HCT116 (cell line): Measurements from ENCODE around the gene METTL26.

Experiments
- CEBPB ChIP-seq: IDR thresholded peaks from 2 replicates; pipeline ENCODE4 v1.6.1; 2012; ENCODE audit warnings: low read depth
- EZH2 ChIP-seq: fragments of 200-600 bp; sonication (generic); IDR thresholded peaks from 2 replicates; pipeline ENCODE4 v1.6.1; 2017; ENCODE audit warnings: antibody characterized with exemption, mixed run types
- JUND ChIP-seq: IDR thresholded peaks from 2 replicates; pipeline ENCODE4 v1.6.1; 2012
- POLR2A ChIP-seq: IDR thresholded peaks from 2 replicates; pipeline ENCODE4 v1.7.0; 2011; ENCODE audit warnings: borderline replicate concordance; ENCODE audit not compliant: insufficient read depth, insufficient read length; ENCODE audit errors: extremely low read depth
- SIN3A ChIP-seq: IDR thresholded peaks from 2 replicates; pipeline ENCODE4 v1.6.1; 2012; ENCODE audit warnings: low read depth
- TCF7L2 ChIP-seq: IDR thresholded peaks from 2 replicates; pipeline ENCODE4 v1.7.0; 2011; ENCODE audit warnings: borderline replicate concordance, inconsistent platforms; ENCODE audit not compliant: insufficient read depth, insufficient read length; ENCODE audit errors: extremely low read depth
- ZNF274 ChIP-seq: fragments of 200-500 bp; sonication (Bioruptor generic); IDR thresholded peaks from 2 replicates; pipeline ENCODE4 v1.6.1; 2014; ENCODE audit warnings: mild to moderate bottlenecking, low read depth, low read length, inconsistent platforms
- TF ChIP-seq, protein P1 (sequence below): IDR thresholded peaks from 2 replicates; pipeline ENCODE4 v1.6.1; 2012; ENCODE audit warnings: low read depth
- TF ChIP-seq, protein P2 (sequence below), 3 experiments: fragments of 200-600 bp in 1 of 3; sonication (generic) in 1 of 3; IDR thresholded peaks in 2 of 3; conservative IDR thresholded peaks in 1 of 3; 2 replicates each; pipeline ENCODE4 v1.5.1; 2012 to 2017; ENCODE audit warnings: low read depth in 2 of 3, low read length in 2 of 3, antibody characterized with exemption in 1 of 3, borderline replicate concordance in 1 of 3, control low read depth in 1 of 3, mild to moderate bottlenecking in 1 of 3, mixed read lengths in 1 of 3, mixed run types in 1 of 3, moderate library complexity in 1 of 3; ENCODE audit not compliant: insufficient read depth in 1 of 3

DNA sequence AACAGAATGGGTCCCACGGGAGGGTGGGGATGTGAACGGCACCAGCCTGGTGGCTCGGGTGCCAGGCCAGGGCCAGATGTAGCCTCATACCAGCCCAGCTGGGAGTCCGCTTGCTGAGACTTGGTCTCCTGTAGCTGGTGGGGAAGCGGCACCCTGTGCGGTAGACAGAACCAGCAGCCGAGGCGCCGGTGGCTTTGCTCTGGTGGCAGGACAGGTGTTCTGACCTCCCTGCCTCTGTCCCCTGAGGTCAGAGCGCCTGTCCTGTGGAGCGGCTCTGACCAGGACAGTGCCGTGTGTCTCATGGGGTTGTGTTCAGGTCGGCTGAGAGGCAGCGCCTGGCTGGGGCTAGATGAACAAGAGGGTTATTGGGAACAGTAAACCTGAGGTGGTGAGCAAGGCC is 26.1 kb downstream of the METTL26 start:
- TF ChIP-seq, protein P1, sequence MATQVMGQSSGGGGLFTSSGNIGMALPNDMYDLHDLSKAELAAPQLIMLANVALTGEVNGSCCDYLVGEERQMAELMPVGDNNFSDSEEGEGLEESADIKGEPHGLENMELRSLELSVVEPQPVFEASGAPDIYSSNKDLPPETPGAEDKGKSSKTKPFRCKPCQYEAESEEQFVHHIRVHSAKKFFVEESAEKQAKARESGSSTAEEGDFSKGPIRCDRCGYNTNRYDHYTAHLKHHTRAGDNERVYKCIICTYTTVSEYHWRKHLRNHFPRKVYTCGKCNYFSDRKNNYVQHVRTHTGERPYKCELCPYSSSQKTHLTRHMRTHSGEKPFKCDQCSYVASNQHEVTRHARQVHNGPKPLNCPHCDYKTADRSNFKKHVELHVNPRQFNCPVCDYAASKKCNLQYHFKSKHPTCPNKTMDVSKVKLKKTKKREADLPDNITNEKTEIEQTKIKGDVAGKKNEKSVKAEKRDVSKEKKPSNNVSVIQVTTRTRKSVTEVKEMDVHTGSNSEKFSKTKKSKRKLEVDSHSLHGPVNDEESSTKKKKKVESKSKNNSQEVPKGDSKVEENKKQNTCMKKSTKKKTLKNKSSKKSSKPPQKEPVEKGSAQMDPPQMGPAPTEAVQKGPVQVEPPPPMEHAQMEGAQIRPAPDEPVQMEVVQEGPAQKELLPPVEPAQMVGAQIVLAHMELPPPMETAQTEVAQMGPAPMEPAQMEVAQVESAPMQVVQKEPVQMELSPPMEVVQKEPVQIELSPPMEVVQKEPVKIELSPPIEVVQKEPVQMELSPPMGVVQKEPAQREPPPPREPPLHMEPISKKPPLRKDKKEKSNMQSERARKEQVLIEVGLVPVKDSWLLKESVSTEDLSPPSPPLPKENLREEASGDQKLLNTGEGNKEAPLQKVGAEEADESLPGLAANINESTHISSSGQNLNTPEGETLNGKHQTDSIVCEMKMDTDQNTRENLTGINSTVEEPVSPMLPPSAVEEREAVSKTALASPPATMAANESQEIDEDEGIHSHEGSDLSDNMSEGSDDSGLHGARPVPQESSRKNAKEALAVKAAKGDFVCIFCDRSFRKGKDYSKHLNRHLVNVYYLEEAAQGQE, result no peak
- TF ChIP-seq POLR2A, result no peak
- TF ChIP-seq, protein P2, sequence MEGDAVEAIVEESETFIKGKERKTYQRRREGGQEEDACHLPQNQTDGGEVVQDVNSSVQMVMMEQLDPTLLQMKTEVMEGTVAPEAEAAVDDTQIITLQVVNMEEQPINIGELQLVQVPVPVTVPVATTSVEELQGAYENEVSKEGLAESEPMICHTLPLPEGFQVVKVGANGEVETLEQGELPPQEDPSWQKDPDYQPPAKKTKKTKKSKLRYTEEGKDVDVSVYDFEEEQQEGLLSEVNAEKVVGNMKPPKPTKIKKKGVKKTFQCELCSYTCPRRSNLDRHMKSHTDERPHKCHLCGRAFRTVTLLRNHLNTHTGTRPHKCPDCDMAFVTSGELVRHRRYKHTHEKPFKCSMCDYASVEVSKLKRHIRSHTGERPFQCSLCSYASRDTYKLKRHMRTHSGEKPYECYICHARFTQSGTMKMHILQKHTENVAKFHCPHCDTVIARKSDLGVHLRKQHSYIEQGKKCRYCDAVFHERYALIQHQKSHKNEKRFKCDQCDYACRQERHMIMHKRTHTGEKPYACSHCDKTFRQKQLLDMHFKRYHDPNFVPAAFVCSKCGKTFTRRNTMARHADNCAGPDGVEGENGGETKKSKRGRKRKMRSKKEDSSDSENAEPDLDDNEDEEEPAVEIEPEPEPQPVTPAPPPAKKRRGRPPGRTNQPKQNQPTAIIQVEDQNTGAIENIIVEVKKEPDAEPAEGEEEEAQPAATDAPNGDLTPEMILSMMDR (IDR thresholded peaks at IDR 0.05 in 2 of 3, conservative IDR thresholded peaks at IDR 0.05 in 1 of 3; ENCODE audit: borderline replicate concordance in 1 of 3, insufficient read depth in 1 of 3, low read depth in 2 of 3, low read length in 2 of 3), result no peak
- no peak for TF ChIP-seq ZNF274
- TF ChIP-seq CEBPB, result no peak
- no peak for TF ChIP-seq JUND
- TF ChIP-seq TCF7L2, result no peak
- no peak for TF ChIP-seq SIN3A
- TF ChIP-seq EZH2, result no peak
